Measurements from ENCODE around the gene RXRB. TPM values are rescaled to one million over a fixed set of nuclear protein-coding genes. Genes with fewer than 3 reads are reported as not detected.

The RXRB gene
- total and polyA plus RNA-seq, 2 of the 13 experiments (the other 11 are each of a cell fraction or from before 2014, with no cell fraction given): 26.7 to 55.7 TPM

- TF ChIP-seq NFRKB (IDR thresholded peaks at IDR 0.05) (peak; percentile 87), JARID2 (CRISPR knock-in tag; IDR thresholded peaks at IDR 0.05; ENCODE audit: insufficient replicate concordance) (peak; percentile 20), ZNF781 (CRISPR knock-in tag; IDR thresholded peaks at IDR 0.05; ENCODE audit: borderline replicate concordance, not compliant biosample characterization) (no peak), CHCHD3 (CRISPR knock-in tag; IDR thresholded peaks at IDR 0.05) (no peak; the same call in none of the 2 replicates), POGK (CRISPR knock-in tag; conservative IDR thresholded peaks at IDR 0.05) (peak; percentile 91), CC2D1A (CRISPR knock-in tag; IDR thresholded peaks at IDR 0.05) (no peak), FOXJ3 (CRISPR knock-in tag; IDR thresholded peaks at IDR 0.05; ENCODE audit: borderline replicate concordance) (no peak), EZH2 (conservative IDR thresholded peaks at IDR 0.05; ENCODE audit: low read depth, low read length) (no peak), MED8 (CRISPR knock-in tag; IDR thresholded peaks at IDR 0.05; ENCODE audit: insufficient replicate concordance) (peak; percentile 42), CEBPG (CRISPR knock-in tag; IDR thresholded peaks at IDR 0.05) (peak; percentile 43; the same call in 1 of the 2 replicates), JUNB (CRISPR knock-in tag; IDR thresholded peaks at IDR 0.05; ENCODE audit: borderline replicate concordance) (no peak), KMT2A (CRISPR knock-in tag; IDR thresholded peaks at IDR 0.05) (peak; percentile 83), TFE3 (CRISPR knock-in tag; IDR thresholded peaks at IDR 0.05) (0 out of 2 replicates have a peak, but pooled peaks have one; percentile 5)
- TF ChIP-seq, protein P1, sequence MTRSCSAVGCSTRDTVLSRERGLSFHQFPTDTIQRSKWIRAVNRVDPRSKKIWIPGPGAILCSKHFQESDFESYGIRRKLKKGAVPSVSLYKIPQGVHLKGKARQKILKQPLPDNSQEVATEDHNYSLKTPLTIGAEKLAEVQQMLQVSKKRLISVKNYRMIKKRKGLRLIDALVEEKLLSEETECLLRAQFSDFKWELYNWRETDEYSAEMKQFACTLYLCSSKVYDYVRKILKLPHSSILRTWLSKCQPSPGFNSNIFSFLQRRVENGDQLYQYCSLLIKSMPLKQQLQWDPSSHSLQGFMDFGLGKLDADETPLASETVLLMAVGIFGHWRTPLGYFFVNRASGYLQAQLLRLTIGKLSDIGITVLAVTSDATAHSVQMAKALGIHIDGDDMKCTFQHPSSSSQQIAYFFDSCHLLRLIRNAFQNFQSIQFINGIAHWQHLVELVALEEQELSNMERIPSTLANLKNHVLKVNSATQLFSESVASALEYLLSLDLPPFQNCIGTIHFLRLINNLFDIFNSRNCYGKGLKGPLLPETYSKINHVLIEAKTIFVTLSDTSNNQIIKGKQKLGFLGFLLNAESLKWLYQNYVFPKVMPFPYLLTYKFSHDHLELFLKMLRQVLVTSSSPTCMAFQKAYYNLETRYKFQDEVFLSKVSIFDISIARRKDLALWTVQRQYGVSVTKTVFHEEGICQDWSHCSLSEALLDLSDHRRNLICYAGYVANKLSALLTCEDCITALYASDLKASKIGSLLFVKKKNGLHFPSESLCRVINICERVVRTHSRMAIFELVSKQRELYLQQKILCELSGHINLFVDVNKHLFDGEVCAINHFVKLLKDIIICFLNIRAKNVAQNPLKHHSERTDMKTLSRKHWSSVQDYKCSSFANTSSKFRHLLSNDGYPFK (CRISPR knock-in tag; IDR thresholded peaks at IDR 0.05; ENCODE audit: borderline replicate concordance): peak; percentile 99
- TF ChIP-seq, protein P2, sequence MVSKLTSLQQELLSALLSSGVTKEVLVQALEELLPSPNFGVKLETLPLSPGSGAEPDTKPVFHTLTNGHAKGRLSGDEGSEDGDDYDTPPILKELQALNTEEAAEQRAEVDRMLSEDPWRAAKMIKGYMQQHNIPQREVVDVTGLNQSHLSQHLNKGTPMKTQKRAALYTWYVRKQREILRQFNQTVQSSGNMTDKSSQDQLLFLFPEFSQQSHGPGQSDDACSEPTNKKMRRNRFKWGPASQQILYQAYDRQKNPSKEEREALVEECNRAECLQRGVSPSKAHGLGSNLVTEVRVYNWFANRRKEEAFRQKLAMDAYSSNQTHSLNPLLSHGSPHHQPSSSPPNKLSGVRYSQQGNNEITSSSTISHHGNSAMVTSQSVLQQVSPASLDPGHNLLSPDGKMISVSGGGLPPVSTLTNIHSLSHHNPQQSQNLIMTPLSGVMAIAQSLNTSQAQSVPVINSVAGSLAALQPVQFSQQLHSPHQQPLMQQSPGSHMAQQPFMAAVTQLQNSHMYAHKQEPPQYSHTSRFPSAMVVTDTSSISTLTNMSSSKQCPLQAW (CRISPR knock-in tag; IDR thresholded peaks at IDR 0.05): no peak
- TF ChIP-seq, protein P3, sequence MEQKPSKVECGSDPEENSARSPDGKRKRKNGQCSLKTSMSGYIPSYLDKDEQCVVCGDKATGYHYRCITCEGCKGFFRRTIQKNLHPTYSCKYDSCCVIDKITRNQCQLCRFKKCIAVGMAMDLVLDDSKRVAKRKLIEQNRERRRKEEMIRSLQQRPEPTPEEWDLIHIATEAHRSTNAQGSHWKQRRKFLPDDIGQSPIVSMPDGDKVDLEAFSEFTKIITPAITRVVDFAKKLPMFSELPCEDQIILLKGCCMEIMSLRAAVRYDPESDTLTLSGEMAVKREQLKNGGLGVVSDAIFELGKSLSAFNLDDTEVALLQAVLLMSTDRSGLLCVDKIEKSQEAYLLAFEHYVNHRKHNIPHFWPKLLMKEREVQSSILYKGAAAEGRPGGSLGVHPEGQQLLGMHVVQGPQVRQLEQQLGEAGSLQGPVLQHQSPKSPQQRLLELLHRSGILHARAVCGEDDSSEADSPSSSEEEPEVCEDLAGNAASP (CRISPR knock-in tag; IDR thresholded peaks at IDR 0.05; ENCODE audit: borderline replicate concordance): peak; percentile 8
Observed at GRCh38 chr6:33200219-33201146, at the start of gene RXRB, which contains the start of gene SLC39A7 (continued).
